ENCODE results near the gene PSENEN. TPM values are rescaled to one million over a fixed set of nuclear protein-coding genes. Genes with fewer than 3 reads are reported as not detected.

Gene PSENEN
- total RNA-seq, 1 experiment from 2014 or later: 91.4 TPM

- no peak for DNase-seq (ENCODE audit: low spot score)
These were observed 12.0 kb upstream of the PSENEN start for GRCh38 chr19:35733180-35734125.

- DNase-seq (ENCODE audit: low spot score): no peak
These were observed 11.2 kb upstream of the PSENEN start for GRCh38 chr19:35734273-35734672.

DNA sequence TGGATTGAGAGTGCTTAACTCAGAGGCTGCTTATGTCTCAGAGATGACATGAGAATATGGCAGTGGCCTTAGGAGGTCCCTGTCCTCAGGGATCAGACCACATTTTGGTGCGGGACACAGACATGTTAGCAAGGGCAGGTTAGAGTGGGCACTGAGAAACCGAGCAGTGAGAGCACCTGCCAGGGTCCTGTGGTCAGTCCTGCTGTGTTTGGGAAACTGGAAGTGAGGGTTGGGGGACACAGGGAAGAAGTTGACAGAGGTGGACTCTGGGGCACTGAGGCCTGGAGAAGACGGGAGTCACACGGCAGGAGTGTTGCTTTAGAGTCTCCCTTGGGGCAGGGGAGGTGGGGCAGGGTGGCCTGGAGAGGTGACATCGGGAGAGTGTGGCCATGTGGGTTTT lies 10.6 kb upstream of the PSENEN start:
- DNase-seq (ENCODE audit: low spot score): no peak

- DNase-seq (ENCODE audit: low spot score): no peak
These were observed 8.3 kb upstream of the PSENEN start for GRCh38 chr19:35736913-35737886.

DNA sequence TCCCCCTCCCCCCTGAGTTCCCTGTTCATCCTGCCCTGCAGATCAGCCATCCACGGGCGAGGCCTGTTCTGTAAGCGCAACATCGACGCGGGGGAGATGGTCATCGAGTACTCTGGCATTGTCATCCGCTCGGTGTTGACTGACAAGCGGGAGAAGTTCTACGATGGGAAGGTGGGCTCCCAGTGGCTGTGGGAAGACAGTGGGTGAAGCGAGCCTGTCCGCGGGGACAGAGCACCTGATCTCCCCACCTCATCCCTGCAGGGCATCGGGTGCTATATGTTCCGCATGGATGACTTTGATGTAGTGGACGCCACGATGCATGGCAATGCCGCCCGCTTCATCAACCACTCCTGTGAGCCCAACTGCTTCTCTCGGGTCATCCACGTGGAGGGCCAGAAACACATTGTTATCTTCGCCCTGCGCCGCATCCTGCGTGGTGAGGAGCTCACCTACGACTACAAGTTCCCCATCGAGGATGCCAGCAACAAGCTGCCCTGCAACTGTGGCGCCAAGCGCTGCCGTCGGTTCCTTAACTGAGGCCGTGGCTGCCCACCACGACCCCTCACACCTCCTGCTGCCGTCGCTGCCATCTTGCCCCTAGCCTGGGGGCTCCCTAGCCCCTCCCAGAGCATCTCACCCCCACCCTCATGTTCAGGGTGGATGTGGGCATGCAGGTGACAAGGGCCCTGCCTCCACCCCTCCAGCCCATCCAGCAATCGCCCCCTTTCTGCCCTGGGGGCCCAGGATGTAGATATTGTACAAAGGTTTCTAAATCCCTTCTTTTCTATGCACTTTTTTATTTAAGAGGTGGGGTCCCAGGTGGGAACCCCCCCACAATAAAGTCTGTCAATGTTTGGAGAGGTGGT lies 7.2 kb upstream of the PSENEN start:
- DNase-seq (ENCODE audit: low spot score): no peak

- DNase-seq (ENCODE audit: low spot score): no peak
These were observed 6.6 kb upstream of the PSENEN start for GRCh38 chr19:35738887-35739229.

DNA sequence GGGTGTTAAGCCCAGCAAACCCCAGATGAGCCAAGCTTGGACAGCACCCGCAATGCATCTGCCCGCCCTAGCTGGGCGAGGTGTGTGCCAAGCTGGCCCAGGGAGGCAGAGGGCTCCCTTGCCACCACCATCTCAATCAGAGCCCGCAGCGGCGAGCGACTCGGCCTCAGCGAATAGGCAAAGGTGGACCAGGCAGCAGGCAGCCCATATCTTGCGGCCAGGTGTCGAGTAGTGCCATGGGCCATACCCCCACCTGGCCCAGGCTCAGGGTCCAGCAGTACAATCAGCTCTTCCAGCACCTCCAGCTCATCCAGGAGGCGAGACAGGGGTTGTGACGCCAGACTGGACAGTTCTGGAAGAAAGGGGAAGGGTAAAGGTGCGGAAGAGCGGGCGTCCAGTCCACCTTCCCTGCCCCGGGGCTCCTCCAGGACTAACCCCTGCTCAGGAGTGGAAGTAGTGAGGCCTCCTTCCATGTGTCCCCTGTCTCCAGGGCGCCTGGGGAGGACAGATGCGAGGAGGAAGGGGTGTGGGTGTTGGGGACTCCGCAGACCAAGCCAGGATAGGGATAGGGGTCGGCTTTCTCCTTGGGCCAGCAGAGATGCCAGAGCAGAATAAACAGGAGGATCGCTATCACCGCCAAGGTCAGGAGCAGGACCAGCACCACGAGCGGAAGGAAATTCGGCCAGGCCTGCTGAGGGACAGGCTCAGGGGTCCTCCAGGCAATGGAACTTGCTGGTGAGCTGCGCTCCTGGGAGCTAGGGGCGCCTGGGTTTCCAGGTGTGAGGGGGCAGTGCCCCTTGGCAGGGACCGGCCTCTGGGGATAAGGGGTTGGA lies 6.0 kb upstream of the PSENEN start:
- no peak for DNase-seq (ENCODE audit: low spot score)

- DNase-seq (ENCODE audit: low spot score): no peak
These were observed 5.4 kb upstream of the PSENEN start for GRCh38 chr19:35740108-35740422.

GRCh38 chr19:35740423-35741202 lies 4.8 kb upstream of the PSENEN start:
- peak; percentile 99 for DNase-seq (ENCODE audit: low spot score)

- DNase-seq (ENCODE audit: low spot score): no peak
These were observed 4.3 kb upstream of the PSENEN start for GRCh38 chr19:35741203-35741515.

- no peak for DNase-seq (ENCODE audit: low spot score)
These were observed 3.2 kb upstream of the PSENEN start, which contains the start of gene IGFLR1 for GRCh38 chr19:35742121-35742724. TSS of gene IGFLR1 (minus strand) at chr19:35742452. CDS start at chr19:35741180, 1,272 bp downstream.

DNA sequence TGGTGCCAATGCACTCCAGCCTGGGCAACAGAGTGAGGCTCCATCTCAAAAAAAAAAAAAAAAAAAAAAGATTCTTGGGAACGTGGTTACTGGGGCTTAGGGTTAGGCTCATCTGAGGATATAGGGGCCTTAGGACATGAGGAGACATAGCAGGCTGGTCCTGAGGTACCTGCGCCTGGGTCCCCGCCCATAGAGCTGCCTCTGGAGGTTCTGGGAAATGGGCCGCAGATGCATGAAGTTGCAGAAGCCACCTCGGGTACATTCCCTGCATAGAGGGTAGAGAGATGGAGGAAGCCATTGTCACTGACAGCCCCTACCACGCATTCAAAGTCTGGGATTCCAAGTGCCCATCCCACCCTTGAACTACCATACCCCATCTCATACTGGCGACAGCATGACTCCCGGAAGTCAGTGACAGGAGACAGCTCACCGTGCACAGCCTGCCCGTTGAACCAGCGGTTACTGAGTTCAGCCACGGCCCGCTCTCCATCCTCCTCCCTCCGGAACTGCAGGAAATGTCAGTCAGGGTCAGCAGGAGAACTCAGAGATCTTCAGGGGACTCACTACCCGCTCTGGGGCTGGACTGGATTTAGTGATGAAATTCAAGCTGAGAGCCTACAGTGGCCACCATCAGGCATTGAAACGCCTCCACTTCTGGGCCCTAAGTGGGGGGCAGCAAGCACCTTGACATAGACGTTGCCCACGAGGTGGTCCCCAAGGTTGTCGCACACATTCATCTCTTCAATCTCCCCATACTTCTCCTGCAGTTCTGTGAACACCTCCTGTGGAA lies 1.6 kb upstream of the PSENEN start:
- DNase-seq (ENCODE audit: low spot score): no peak

DNA sequence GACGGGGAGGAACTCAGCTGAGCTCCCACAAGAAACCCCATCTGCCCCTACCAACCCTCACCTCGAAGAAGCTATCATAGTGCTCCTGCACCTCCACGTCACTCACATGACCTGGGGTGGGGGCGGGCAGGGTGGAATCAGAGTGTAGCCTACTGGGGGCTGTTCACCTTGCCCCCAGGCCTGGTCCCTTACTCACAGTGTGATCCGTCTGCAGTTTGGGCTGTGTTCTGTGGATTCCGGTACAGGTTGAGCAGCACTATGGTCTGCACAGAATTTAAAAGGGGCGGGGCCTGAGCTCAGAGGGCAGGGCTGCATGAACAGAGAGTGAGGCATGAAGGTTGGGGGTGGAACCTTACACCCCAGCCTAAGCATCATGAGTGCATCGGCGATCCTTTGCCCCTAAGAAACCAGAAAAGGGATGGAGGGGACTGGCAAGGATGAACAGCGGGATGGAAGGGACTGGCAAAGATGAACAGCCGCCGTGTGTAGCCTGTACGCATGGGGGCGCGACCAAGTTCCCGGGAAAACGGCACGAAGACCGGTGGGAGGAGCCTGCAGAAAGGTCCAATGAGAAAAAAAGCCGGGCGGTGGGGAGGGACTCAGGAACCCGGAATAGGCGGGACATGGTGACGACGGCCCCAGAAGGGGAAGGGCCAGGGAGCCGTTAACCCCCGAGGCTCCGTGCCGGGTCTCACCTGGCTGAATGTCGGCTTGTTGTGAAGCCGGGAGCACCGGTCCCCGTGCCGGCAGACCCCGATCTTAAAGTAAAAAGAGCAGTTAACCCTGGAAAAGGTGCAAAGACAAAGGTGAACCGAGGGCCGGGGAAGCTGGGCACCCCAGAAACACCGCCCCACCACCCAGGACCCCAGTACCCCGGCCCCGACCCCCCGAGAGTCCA lies 772 bp upstream of the PSENEN start:
- peak; percentile 97 for DNase-seq (ENCODE audit: low spot score)

DNA sequence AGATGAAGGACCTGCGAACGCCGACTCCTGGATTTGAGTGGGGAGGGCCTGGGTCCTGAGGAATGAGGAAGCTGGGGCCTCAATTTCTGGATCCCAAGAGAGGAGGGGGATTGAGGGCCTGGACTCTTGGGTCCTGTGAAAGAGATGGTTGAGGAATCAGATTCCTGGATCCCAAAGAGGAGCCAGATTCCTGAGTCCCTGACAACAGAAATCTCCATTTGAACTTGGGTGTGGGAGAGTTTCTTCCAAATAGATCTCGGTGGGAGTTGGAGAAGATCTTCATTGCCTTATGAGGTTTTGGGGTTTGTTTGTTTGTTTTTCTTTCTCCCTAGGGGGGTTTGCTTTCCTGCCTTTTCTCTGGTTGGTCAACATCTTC lies 624 bp downstream of the PSENEN start:
- DNase-seq (ENCODE audit: low spot score): no peak

DNA sequence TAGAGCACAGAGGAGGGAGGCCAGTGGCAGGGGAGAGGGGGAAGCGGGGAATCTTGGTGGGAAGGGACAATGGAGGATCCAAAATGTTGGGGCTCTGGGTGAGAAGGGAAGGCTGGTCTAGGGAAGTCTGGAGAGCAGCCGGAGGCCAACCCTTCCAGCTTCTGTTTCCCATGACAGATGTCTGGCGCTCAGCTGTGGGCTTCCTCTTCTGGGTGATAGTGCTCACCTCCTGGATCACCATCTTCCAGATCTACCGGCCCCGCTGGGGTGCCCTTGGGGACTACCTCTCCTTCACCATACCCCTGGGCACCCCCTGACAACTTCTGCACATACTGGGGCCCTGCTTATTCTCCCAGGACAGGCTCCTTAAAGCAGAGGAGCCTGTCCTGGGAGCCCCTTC lies 1.1 kb downstream of the PSENEN start:
- no peak for DNase-seq (ENCODE audit: low spot score)

GRCh38 chr19:35748106-35749020 lies 2.9 kb downstream of the PSENEN start, which contains the start of gene LIN37:
TSS of gene LIN37 (plus strand) at chr19:35748576. CDS start at chr19:35748725, 149 bp downstream.
- DNase-seq (ENCODE audit: low spot score): peak; percentile 100

GRCh38 chr19:35750167-35750566 lies 4.7 kb downstream of the PSENEN start:
- DNase-seq (ENCODE audit: low spot score): no peak
